ENCODE data around the gene MACROH2A2. TPM values are rescaled to one million over a fixed set of nuclear protein-coding genes. Genes with fewer than 3 reads are reported as not detected.
"Not testable (repeated sequence)": the region's sequence is repeated elsewhere in the genome, so short reads cannot be mapped to it uniquely, and the experiment has no call there.

MACROH2A2 gene
- total RNA-seq, 1 experiment from 2014 or later, result 2.1 TPM

DNA sequence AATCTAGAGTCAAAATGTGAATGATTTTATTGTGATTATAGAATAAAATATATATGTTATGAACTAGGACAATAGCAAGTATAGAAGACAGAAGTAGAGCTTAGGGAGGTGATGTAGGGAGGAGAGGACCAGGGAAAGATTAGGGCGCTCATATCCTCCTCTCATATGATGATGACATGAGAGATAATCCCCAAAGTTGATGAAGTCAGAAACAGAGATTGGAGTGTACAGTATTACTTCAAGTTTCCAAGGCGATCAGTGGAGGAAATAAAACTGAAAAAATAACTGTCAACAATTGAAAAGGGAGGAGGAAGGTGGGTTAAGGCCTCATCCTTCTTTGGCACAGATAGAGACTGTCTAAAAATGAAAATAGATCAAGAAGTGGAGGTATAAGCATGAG lies 14.9 kb downstream of the MACROH2A2 start:
- DNase-seq (ENCODE audit: low read depth), result no peak

DNA sequence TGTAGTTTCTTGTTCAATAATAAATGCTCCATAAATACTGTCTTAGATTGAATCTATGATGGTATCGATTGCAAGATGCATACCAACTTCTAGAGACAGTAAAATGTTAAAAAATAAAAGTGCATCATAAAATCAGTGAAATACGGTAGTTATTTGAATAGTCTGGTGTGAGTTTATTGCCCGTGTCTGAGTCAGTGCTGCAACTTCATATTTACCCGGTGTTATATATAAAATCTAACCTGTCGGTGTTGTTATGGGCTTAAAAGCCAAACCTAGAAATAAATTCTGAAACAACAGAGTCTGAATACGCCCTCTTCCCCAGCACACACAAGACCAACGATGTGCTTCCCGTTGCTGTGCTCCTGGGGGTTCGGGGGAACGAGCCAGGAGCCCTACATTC lies 16.3 kb downstream of the MACROH2A2 start:
- no peak for DNase-seq (ENCODE audit: low read depth)

DNA sequence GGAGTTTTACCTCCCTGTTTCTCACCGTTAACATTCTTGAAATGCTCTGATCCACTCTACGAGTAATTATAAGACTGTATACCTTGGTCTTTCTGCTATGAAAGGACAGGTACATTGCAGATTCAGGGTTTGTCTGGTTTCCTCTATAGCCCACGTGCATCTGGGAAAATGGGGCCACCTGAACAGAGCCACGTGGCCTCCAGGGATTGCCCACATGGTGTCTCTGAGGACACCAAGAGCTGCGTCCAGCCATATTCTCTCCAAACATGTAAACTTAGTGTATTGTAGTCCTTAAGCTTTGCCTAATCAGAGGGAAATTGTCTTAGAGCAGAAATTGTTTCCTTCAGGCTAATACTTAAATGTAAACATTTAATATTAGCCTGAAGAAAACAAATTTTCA lies 16.7 kb downstream of the MACROH2A2 start:
- DNase-seq (ENCODE audit: low read depth), result no peak

DNA sequence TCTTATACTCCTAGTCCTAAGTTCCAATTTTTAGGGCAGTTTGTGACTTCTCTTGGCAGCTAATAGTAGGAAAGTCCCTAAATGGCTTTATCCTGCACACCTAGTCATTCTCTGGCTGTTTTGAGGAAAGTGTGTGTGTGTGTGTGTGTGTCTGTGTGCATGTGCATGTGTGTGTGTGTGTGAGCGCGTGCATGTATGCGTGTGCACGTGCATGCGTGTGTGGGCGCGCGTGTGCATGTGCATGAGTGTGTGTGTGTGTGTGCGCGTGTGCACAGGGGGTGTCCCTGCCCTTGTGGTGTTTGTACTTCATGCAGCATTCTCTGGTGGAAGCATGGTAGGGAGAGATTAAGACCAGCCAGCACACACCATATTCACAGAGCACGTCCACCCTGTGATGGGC lies 18.2 kb downstream of the MACROH2A2 start:
- DNase-seq (ENCODE audit: low read depth), result no peak

DNA sequence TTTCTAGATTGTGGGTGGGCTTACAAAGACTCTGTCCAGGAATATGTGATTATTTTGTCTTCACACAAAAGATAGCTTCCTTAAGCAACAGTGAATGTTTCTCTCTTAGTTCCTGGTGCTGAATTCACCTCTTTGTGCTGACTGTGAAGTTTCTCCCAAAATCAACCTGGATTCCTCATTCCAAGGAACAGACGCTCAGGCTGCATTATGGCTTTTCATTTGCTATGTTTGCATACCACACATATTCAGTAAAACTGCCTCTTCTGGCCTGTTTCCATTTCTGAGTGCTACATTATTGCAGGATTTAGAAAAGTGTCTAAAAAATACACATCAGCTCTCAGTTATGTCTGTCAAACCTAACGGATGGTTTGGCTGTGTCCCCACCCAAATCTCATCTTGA lies 21.5 kb downstream of the MACROH2A2 start:
- no peak for DNase-seq (ENCODE audit: low read depth)

DNA sequence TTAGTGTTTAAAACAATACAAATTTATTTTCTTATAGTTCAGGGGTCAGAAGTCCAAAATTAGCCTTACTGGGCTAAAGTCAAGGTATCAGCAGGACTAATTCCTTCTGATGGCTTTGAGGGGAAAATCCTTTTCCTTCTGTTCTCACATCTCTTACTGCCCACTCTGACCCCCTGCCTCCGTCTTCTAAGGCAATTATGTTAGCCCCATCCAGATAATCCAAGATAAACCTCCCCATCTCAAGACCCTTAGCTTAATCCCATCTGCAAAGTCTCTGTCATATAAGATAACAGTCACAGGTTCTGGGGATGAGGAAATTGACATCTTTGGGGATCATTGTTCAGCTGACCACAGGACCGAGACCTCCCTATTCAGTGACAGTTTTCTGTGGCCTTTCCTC lies 22.3 kb downstream of the MACROH2A2 start:
- no peak for DNase-seq (ENCODE audit: low read depth)

DNA sequence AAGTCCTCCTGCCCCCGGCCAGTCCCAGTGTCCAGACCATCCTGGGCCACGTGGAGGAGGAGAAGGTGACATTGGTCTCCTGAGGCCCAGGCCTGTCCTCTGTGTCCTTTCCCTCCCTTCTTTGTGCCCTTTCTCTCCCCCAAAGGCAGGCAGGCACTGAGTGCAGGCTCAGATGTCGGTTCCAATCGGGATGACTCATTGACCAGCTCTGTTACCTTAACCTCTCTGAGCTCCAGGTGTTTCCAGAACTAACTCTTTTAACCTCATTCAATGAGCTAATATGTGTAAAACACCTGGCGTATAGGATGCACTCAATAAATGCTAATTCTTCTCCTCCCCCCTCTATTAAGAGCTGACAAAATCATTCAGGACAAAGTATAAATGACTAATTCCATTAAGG lies 25.7 kb downstream of the MACROH2A2 start:
- DNase-seq (ENCODE audit: low read depth), result no peak

DNA sequence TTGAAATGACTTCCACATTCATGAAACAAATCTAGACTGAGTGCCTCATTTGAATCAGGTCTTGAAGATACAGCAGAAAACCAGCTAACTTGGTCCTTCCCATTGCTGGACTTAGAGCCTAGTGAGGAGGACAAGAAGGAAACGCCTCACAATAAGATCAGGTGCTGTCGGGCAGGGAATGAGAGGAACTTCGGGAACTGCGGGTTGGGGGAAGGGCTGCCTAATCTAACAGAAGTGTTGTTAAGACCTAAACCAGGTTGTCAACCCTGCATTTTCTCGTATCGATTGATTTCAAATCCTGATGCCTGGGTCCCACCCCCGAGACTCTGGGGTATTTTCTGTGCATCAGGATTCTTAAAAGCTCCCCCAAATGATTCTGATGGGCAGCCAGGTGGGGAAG lies 26.3 kb downstream of the MACROH2A2 start:
- no peak for DNase-seq (ENCODE audit: low read depth)

DNA sequence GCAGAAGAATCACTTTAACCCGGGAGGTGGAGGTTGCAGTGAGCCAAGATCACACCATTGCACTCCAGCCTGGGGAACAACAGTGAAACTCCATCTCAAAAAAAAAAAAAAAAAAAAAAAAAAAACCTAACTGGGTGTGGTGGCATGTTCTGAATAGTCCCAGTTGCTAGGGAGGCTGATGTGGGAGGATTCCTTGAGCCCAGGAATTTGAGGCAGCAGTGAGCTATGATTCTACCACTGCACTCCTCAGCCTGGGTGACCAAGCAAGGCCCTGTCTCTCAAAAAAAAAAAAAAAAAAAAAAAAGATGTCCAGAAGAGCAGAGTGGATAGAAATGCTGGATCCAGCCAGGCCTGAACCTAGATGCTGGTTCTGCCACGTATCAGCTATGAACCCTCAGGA lies 28.1 kb downstream of the MACROH2A2 start:
- DNase-seq (ENCODE audit: low read depth), result not testable (repeated sequence)

DNA sequence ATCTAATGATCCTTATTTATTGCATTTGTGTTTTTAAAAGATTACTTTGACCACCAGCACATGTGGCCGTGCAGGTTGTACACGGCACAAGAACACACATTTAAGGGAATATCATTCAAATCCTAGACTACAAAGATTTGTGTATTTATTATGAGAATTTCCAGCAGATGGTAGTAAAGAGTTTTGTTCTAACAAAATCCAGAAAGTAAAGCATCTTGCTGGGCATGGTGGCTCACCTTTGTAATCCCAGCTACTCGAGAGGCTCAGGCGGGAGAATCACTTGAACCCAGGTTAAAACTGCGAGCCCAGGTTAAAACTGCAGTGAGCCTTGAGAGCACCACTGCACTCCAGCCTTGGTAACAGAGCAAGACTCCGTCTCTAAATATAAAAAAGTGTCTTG lies 31.5 kb downstream of the MACROH2A2 start:
- DNase-seq (ENCODE audit: low read depth), result peak; percentile 7

DNA sequence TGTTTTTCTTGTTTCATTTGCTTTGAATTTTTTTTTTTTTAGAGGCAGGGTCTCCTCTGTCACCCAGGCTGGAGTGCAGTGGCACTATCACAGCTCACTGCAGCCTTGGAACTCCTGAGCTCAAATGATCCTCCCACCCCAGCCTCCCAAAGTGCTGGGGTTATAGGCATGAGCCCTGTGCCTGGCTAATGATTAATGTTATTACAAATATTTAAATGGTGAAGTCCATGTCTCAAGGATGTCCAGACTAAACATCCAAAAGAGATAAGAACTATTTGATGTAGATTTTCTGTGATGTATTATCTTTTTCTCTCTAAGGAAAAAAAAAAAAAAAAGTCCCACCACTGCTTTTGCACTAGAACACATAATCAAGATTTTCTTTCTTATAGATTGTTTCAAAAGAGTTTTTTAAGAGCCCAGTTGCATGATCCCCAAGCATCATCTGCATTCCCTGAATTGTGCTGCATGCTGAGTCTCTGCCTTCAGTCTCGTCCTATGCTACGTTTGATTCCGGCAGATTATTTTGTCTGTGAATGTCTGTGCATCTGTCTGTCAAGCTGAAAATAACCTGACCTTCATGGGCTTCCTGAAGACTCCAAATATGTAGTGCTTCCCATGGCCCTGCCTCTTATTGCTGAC lies 33.4 kb downstream of the MACROH2A2 start:
- DNase-seq (ENCODE audit: low read depth), result no peak

DNA sequence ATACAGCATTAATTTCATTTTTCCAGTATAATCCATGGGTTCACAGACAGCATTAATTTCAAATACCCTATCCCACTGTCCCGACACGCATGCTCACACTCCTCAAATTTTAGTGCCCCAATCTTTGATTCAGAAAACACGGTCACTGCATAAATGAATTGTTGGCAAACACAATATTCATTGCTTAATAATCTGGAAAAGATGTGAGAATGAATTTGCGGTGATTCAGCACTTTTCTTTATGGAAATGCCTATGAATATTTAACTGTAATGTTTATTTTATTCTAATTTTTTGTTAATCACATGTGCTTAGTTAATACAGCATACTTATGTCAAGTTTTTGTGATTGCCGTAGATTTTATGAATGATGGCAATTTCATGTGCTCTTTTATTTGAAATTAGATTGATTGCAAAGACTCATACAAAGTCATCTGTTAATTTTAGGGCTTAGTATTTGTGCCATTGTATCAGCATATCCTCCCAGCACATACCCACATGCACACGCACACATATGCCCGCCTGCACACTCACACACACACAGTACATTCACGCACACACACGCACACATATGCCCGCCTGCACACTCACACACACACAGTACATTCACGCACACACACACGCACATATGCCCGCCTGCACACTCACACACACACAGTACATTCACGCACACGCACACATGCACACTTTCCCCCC lies 35.1 kb downstream of the MACROH2A2 start:
- DNase-seq (ENCODE audit: low read depth), result no peak

DNA sequence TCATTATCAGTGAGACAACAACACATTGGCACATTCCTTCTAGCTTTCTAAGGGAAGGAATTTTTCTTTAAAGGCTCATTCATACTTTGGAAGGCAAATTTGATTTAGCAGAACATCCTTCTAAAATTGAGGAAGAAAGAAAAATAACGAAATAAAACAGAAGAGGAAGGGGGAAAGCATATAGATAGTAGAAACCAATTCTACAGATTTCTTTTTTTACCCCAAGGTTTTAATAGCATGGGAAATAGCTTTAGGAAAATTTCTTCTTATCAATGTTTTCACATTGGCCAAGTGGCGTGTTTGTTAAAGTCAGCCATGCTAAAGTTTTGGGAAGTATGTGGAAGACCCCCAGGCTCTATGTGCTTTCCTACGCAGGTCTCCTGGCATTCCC lies 35.7 kb downstream of the MACROH2A2 start:
- DNase-seq (ENCODE audit: low read depth), result no peak

DNA sequence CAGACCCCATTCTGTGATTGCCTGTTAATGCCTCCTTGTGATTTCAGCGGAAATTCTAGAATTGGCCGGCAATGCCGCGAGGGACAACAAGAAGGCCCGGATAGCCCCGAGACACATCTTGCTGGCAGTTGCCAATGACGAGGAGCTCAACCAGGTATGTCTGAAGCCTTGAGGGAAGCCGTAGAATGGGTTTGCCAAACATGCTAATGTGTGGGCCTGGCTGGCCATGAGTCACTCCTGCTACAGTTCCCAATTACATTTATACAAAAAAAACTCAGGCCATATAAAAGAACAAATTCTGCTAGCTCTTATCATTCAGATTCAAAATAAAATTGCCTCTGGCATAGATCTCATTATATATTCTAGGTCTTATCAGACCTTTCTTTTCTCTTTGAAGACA lies 37.4 kb downstream of the MACROH2A2 start:
- no peak for DNase-seq (ENCODE audit: low read depth)

DNA sequence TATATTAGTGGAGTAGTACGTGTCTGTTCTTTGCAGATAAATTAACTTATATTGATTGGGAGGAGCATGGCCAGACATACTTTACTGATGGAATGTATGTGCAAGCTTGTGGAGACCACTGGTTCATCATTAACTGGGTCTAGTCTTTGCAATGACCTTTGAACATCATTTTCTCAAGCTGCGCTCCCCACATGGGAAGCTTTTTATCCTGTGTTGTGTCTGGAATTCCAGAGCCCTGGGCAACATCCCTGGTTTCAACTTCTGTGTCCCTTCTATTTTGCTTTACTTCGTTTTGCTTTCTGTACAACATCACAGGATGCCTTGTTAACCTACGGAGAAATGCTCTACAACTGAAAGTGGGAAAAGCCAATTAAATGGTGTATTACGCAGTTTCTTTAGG lies 38.3 kb downstream of the MACROH2A2 start:
- no peak for DNase-seq (ENCODE audit: low read depth)

DNA sequence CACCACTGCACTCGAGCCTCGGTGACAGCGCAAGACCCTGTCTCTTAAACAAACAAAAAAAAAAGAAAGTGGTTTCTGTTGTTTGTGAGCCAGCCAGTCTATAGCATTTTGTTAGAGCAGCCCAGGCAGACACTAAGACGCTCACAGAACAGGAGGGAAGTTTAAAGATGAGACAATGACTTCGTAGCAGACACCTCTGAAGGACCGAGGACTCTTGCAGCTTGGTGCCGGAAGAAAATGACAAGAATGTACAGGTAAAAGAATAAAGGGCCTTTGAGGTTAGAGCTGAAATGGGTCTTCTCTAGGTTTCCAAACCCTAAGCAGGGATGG lies 39.7 kb downstream of the MACROH2A2 start:
- no peak for DNase-seq (ENCODE audit: low read depth)

DNA sequence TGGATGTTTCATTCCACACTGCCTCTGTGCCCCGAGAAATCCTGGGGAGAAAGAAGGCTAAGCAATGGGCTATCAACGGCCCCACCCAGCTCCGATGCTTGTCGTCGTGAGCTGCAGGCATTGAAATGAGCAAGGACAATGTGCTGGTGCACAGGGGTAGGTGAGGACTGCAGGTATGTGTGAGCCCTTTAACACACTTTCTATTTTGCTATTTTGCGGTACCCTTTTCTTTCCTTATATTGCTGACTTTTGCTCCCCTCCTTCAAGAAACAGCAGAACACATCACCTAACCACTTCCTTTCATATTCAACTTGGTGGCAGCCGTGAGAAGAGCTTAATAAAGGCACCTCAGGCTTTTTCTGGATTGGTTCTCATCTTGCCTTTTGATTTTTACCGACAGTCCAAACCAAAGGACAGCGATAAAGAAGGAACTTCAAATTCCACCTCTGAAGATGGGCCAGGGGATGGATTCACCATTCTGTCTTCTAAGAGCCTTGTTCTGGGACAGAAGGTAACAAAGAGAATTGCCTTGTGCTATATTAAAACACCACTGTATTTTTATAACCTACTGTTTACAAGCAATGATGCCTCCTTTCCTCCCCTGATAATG lies 40.8 kb downstream of the MACROH2A2 start:
- no peak for DNase-seq (ENCODE audit: low read depth)

DNA sequence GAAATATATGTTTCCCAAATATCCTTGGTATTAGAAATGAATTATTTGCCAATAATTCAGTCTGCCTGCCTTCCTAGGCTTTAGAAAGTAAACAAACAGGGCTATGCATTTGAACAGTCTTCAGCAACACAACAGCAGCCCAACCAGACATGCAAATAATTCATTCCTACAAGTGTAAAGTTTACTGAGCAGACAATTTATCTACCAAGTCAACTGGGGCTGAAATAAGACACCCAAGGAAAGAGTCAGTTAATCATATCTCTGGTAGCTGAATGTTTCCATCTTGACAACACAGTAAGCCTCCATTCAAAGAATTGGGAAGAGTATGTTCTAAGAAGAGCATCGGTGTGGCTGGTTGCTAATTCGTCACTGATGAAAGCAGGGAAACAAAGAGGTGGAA lies 41.6 kb downstream of the MACROH2A2 start:
- DNase-seq (ENCODE audit: low read depth), result no peak

DNA sequence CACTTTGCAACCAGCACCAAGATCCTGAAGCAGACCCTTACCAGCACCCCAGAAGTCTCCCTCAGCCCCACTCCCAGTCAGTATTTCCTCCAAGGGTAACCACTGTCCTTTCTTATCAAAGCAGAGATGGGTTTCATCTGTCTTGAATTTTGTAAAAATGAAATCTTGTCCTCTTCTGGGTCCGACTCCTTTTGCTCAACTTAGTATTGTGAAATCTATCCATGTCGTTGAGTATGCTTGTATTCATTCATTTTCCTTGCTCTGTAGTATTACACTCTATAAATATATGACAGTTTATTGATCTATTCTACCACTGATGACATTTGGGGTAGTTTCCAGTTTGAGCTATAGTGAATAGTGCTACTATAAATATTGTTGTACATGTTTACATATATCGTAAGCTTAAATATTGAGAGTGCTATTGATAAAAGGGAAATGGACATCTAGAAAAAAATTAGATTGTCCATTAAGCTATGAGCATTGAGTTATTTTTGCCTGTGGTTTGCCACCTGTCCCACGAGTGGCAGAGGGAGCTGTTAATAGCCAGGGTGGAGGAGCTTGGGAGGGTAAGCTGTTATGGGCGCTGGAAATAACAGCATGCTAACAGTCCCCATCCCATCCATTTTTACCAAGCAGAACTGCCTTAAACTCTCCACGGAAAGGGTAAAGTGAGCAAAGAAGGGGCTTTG lies 43.5 kb downstream of the MACROH2A2 start:
- no peak for DNase-seq (ENCODE audit: low read depth)

DNA sequence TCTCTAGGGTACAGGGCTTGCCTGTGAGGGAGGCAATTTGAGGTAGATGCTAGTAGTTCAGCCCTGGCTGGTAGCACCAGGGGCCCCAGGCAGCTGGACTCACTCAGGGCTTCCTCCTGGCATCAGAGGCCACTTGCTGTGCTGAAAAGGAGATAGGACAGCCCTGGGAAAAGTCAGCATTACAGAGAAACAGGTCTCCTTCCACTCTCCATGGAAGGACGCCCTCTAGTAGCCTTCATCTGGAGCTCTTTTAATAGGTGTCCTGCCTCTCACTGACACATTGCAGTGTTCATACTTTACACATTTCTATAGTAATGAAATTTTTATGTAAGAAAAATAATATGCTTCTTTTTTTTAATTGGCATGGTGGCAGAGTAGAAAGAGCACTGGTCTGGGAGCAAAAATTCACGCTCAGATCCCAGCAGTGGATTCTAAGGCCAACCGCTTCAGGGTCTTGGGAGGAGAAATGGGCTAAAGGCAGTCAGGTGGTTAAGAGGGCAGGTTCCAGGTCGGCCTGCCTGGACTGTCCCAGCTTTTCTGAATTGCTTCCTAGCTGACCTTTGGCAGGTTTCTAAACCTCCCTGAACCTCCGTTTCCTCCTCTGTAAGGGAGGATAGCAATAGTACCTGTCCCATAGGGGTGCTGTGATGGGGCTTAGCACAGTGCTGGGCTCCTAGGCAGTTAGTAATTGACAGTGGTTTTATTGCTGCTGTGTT lies 44.2 kb downstream of the MACROH2A2 start:
- no peak for DNase-seq (ENCODE audit: low read depth)

DNA sequence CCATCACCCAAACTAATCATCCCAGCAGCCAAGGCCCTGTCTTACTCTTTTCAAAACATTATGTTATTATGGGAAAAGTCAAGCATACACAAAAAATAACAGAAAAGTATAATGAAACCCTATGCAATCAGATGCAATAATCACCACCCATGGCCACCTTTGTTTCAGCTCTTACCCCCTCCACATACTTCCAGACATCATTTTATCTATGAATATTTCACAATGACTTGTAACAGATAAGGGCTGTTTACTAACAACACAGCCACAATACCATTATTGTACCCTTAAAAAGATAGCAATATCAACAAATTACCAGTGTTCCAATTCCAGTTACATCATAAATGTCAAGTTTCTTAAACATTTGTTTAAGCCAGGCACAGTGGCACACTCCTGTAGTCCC lies 44.8 kb downstream of the MACROH2A2 start:
- DNase-seq (ENCODE audit: low read depth), result no peak

DNA sequence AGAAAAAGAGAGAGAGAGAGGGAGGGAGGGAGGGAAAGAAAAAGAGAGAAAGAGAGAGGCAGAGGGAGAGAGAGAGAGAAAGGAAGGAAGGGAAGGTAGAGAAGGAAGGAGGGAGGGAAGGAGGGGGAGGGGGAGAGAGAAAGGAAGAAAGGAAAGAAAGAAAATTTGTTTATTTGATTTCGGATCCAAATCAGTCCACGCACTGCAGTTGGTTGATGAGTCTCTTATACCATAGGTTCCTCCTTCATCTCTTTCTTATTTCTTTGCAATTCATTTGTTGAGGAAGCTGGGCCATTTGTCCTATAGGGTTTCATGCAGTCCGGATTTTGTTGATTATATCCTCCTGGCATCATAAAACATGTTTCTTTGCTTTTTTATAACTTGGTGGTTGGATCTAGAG lies 45.6 kb downstream of the MACROH2A2 start:
- DNase-seq (ENCODE audit: low read depth), result no peak
